ENCODE results near the gene DOCK2.

- TF ChIP-seq CTCF (IDR thresholded peaks at IDR 0.05; ENCODE audit: insufficient read depth, low read length, poor library complexity, severe bottlenecking) (no peak), EZH2phosphoT487 (conservative IDR thresholded peaks at IDR 0.05; ENCODE audit: low read length) (no peak)
These were observed 189.5 kb downstream of the DOCK2 start for GRCh38 chr5:169826618-169827017.
